Breast epithelium (tissue), 3 donors: ENCODE measurements around the gene ASPG.

Source experiments
- CTCF ChIP-seq, 3 donors: fragments of 450-650 bp; IDR thresholded peaks; one replicate each; pipeline ENCODE4 v1.5.1; 2016 to 2017; ENCODE audit warnings: antibody characterized with exemption in 3 of 3, mild to moderate bottlenecking in 3 of 3, moderate library complexity in 3 of 3
- POLR2A ChIP-seq: fragments of 450-650 bp; IDR thresholded peaks from one replicate; pipeline ENCODE4 v1.6.1; 2016; ENCODE audit warnings: antibody characterized with exemption, mild to moderate bottlenecking, moderate library complexity

- no peak for TF ChIP-seq POLR2A
- TF ChIP-seq CTCF (IDR thresholded peaks at IDR 0.05), result no peak
Measured at GRCh38 chr14:104147346-104148125, 62.0 kb downstream of the ASPG start.
